Measurements from ENCODE around the gene YPEL2.
"Not testable (repeated sequence)": the region's sequence is repeated elsewhere in the genome, so short reads cannot be mapped to it uniquely, and the experiment has no call there.

GRCh38 chr17:59311521-59311920 lies 19.9 kb upstream of the YPEL2 start:
- TF ChIP-seq EZH2 (IDR thresholded peaks at IDR 0.05; ENCODE audit: low read length), result not testable (repeated sequence)
- TF ChIP-seq, protein P1, sequence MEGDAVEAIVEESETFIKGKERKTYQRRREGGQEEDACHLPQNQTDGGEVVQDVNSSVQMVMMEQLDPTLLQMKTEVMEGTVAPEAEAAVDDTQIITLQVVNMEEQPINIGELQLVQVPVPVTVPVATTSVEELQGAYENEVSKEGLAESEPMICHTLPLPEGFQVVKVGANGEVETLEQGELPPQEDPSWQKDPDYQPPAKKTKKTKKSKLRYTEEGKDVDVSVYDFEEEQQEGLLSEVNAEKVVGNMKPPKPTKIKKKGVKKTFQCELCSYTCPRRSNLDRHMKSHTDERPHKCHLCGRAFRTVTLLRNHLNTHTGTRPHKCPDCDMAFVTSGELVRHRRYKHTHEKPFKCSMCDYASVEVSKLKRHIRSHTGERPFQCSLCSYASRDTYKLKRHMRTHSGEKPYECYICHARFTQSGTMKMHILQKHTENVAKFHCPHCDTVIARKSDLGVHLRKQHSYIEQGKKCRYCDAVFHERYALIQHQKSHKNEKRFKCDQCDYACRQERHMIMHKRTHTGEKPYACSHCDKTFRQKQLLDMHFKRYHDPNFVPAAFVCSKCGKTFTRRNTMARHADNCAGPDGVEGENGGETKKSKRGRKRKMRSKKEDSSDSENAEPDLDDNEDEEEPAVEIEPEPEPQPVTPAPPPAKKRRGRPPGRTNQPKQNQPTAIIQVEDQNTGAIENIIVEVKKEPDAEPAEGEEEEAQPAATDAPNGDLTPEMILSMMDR (optimal IDR thresholded peaks at IDR 0.05 in 1 of 3, IDR thresholded peaks at IDR 0.05 in 1 of 3, conservative IDR thresholded peaks at IDR 0.05 in 1 of 3; ENCODE audit: extremely low read depth in 1 of 3, insufficient read depth in 2 of 3, low read length in 3 of 3), result not testable (repeated sequence)

Measured in keratinocyte (primary cell).